GM19193 (cell line): ENCODE results near the gene TAS2R4.

Experiments used
- POLR2A ChIP-seq: IDR thresholded peaks from 4 replicates; pipeline ENCODE4 v1.6.1; 2011; ENCODE audit not compliant: insufficient read depth, insufficient read length; ENCODE audit errors: extremely low read depth

The TAS2R4 gene

DNA sequence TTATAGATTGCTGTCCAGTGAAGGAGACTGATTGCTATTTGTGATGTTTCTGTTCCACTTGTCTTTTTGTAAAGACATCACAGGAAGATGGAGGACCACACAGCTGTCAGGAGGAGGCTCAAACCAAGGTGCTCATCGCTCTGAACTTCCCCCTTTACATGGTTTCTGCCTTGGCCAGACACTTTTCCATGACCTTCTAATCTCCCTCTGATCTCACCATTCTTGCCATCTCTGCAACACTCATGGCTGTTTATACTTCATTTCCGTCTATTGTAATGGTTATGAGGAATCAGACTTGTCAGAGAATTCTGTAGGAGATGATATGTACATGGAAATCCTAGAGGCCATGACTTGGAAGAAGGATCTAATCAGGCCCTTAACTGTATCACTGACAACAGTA is 11.8 kb downstream of the TAS2R4 start:
- no peak for TF ChIP-seq POLR2A

DNA sequence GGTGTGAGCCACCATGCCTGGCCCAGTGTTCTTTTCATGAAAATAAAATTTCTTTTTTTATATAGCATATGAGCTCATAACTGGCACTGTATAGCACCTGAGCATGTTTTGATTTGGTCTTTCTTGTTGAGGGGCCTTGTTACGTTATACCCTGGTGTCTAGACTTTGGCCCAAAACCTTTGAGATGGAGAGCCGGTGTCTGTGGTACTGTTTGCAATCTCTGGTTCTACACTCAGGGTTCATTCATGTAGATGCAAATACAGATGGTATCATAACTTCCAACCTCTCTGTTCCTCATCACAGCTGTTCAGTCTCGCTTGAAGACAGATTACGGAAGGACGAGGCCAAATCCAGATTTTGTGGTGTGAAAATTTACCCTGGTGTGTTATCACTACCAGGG is 13.4 kb downstream of the TAS2R4 start, which contains the start of gene TAS2R5:
TAS2R5 (plus strand) TSS at position 301 of the 400 bp plus-strand sequence. CDS start 145 bp downstream, outside the sequence.
- no peak for TF ChIP-seq POLR2A

DNA sequence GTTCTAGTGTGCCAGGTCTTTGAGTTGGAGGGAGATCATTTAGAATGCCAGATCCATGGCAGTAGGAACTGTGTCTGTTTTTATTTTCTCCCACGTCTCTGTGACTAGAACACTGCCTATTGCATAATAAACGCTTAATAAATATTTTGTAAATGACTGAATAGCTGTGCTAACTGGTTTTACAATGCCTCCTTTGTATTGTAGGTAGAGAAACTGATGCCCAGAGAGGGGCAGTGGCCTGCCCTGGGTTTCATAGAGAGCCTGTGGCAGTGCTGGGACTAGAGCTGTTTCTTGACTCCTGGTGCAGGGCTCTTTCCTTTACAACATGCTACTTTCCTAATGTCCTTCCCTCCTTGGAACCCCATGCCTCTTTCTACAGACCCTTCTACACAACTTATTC is 16.1 kb downstream of the TAS2R4 start:
- no peak for TF ChIP-seq POLR2A

DNA sequence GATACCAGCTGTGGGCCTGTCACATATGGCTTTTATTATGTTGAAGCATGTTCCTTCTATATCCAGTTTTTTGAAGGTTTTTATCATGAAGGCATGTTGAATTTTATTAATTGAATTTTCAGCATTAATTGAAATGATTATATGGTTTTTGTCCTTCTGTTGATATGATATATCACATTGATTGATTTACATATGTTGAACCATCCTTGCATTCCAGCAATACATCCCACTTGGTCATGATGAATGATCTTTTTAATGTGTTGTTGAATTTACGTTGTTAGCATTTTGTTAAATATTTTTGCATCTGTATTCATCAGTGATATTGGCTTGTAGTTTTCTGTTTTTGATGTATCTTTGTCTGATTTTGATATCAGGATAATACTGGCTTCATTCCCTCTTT is 43.6 kb downstream of the TAS2R4 start:
- no peak for TF ChIP-seq POLR2A
